8988T (cell line): ENCODE data around the gene PRPSAP1.
"Not testable (repeated sequence)": the region's sequence is repeated elsewhere in the genome, so short reads cannot be mapped to it uniquely, and the experiment has no call there.

Experiments used
- DNase-seq: peaks from one replicate; pipeline ENCODE4 v3.0.0; 2011

The PRPSAP1 gene

GRCh38 chr17:76314392-76315227 is 39.1 kb downstream of the PRPSAP1 start:
- no peak for DNase-seq

- DNase-seq, result no peak
Measured at GRCh38 chr17:76312735-76313134, 41.0 kb downstream of the PRPSAP1 start.

GRCh38 chr17:76309461-76309860 is 44.3 kb downstream of the PRPSAP1 start:
- DNase-seq, result no peak

GRCh38 chr17:76307966-76308338 is 45.8 kb downstream of the PRPSAP1 start, which contains the start of gene QRICH2:
Gene QRICH2 (minus strand): TSS chr17:76308276. CDS start chr17:76307998, 278 bp downstream.
- no peak for DNase-seq

- no peak for DNase-seq
Measured at GRCh38 chr17:76307299-76307965, 46.3 kb downstream of the PRPSAP1 start.

- not testable (repeated sequence) for DNase-seq
Measured at GRCh38 chr17:76305135-76305454, 48.6 kb downstream of the PRPSAP1 start.

- no peak for DNase-seq
Measured at GRCh38 chr17:76304226-76305134, 49.2 kb downstream of the PRPSAP1 start.

GRCh38 chr17:76297436-76297835 is 56.3 kb downstream of the PRPSAP1 start:
- no peak for DNase-seq

GRCh38 chr17:76296889-76297288 is 56.8 kb downstream of the PRPSAP1 start:
- DNase-seq, result no peak

- DNase-seq, result no peak
Measured at GRCh38 chr17:76296186-76296585, 57.5 kb downstream of the PRPSAP1 start.

GRCh38 chr17:76293106-76293505 is 60.6 kb downstream of the PRPSAP1 start:
- DNase-seq, result no peak

GRCh38 chr17:76292567-76292966 is 61.1 kb downstream of the PRPSAP1 start:
- no peak for DNase-seq

GRCh38 chr17:76281573-76282371 is 71.9 kb downstream of the PRPSAP1 start:
- DNase-seq, result no peak

- no peak for DNase-seq
Measured at GRCh38 chr17:76280650-76281049, 73.1 kb downstream of the PRPSAP1 start.

GRCh38 chr17:76279742-76280287 is 73.9 kb downstream of the PRPSAP1 start:
- DNase-seq, result no peak

GRCh38 chr17:76278952-76279741 is 74.6 kb downstream of the PRPSAP1 start:
- DNase-seq, result peak; percentile 85

- no peak for DNase-seq
Measured at GRCh38 chr17:76278268-76278908, 75.3 kb downstream of the PRPSAP1 start.

GRCh38 chr17:76277300-76278267 is 76.1 kb downstream of the PRPSAP1 start:
- DNase-seq, result no peak
